ENCODE data around the gene DHX29. TPM values are rescaled to one million over a fixed set of nuclear protein-coding genes. Genes with fewer than 3 reads are reported as not detected.
"Not testable (repeated sequence)": the region's sequence is repeated elsewhere in the genome, so short reads cannot be mapped to it uniquely, and the experiment has no call there.

DHX29 gene
- total RNA-seq, 4 donors from 2014 or later: 9.4 to 33.0 (median 17.6) TPM

DNA sequence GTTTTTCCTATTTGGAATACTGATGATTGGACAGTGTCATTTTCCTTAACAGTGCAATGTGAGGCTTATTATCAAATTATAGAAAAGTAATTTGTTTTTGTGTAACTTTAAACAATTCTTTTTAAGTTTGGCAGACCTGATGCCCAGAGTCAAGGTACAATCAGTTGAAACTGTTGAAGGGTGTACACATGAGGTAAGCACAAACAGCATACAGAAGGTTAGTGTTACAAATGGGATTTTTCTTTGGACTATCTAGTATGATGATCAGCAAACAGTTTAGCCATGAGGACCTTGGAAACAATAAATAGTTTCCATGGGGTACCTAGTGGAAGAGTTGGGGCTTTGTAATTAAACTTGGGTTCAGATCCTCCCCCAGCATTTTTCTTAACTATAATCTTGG, 16.5 kb upstream of the DHX29 start:
- in situ Hi-C loops (cut with MboI; ENCODE audit: low pct_ligation_motif_present in 1 of 4, low pct_unique_long_range_greater_than_20kb in 1 of 4, low sequenced_read_pairs in 3 of 4): no loop called here
- intact Hi-C loops (cut with DNase I; ENCODE audit: low total_unique reads): no loop called here
- Histone ChIP-seq H3K9me3 (no peaks in the 10 kb centered on the region), H3K27ac (no peak overlapping the region), H3K4me3 (no peak overlapping the region), H3K36me3 (peaks cover 0 to 14% (median 2%) of the 10 kb centered on the region in 4 donors), H3K4me1 (peaks cover 0 to 7% (median 0%) of the 10 kb centered on the region in 4 donors), H3K27me3 (no peaks in the 10 kb centered on the region)
- TF ChIP-seq EP300 (IDR thresholded peaks at IDR 0.05; ENCODE audit: low read depth): no peak
- TF ChIP-seq POLR2AphosphoS5 (IDR thresholded peaks at IDR 0.05): no peak
- no peak for TF ChIP-seq POLR2A (IDR thresholded peaks at IDR 0.05)
- no peak for TF ChIP-seq CTCF (IDR thresholded peaks at IDR 0.05)
- no peak for DNase-seq

- Histone ChIP-seq H3K27me3 (no peaks in the 10 kb centered on the region), H3K27ac (no peak overlapping the region), H3K4me1 (peaks cover 0 to 10% (median 0%) of the 10 kb centered on the region in 4 donors), H3K36me3 (peaks cover 0 to 4% (median 0%) of the 10 kb centered on the region in 4 donors), H3K4me3 (no peak overlapping the region), H3K9me3 (no peaks in the 10 kb centered on the region)
- intact Hi-C loops (cut with DNase I; ENCODE audit: low total_unique reads): no loop called here
- in situ Hi-C loops (cut with MboI; ENCODE audit: low pct_ligation_motif_present in 1 of 4, low pct_unique_long_range_greater_than_20kb in 1 of 4, low sequenced_read_pairs in 3 of 4): no loop called here
- DNase-seq: no peak
- no peak for TF ChIP-seq POLR2A (IDR thresholded peaks at IDR 0.05)
- 77 to 82% methylated on average over 3 to 4 of the region's 4 CpGs for WGBS, 2 donors (ENCODE audit: low coverage in 1 of 2)
Measured at GRCh38 chr5:55320571-55320970, 13.1 kb upstream of the DHX29 start.

DNA sequence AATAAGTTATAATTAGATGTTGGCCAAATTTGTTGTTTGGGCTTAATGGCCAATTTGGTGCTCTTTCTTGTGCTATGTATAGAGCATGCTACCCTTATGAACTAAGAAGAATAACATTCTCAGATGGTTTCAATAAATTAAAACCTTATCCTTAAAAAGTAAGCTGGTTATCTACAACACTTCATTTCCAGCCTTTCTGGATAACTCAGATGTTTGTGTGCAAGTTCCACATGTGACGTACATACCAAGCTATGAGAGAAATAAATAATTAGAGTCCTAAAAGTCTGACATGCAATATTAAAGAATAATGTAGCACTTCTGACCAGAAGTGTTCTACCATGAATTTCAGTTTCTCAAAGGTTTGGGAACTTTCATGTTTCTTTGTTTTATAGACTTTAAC, 12.0 kb upstream of the DHX29 start:
- TF ChIP-seq POLR2A (IDR thresholded peaks at IDR 0.05) (no peak), EP300 (IDR thresholded peaks at IDR 0.05; ENCODE audit: low read depth) (no peak), POLR2AphosphoS5 (IDR thresholded peaks at IDR 0.05) (no peak), CTCF (IDR thresholded peaks at IDR 0.05) (no peak)
- WGBS, 2 donors (ENCODE audit: low coverage in 1 of 2): 73 to 86% methylated on average over 1 of the region's 1 CpG
- H3K4me1 ChIP-seq: peaks cover 0 to 12% (median 0%) of the 10 kb centered on the region in 4 donors
- no peaks in the 10 kb centered on the region for H3K9me3 ChIP-seq
- H3K27ac ChIP-seq: no peak overlapping the region
- no peaks in the 10 kb centered on the region for H3K27me3 ChIP-seq
- no peak for DNase-seq
- intact Hi-C loops (cut with DNase I; ENCODE audit: low total_unique reads) (no loop called here), in situ Hi-C loops (cut with MboI; ENCODE audit: low pct_ligation_motif_present in 1 of 4, low pct_unique_long_range_greater_than_20kb in 1 of 4, low sequenced_read_pairs in 3 of 4) (no loop called here)
- H3K36me3 ChIP-seq: peaks cover 0 to 1% (median 0%) of the 10 kb centered on the region in 4 donors
- no peak overlapping the region for H3K4me3 ChIP-seq

GRCh38 chr5:55318237-55318636, 10.7 kb upstream of the DHX29 start:
- 96% methylated on average over 4 of the region's 4 CpGs for WGBS, 2 donors (ENCODE audit: low coverage in 1 of 2)
- in situ Hi-C loops (cut with MboI; ENCODE audit: low pct_ligation_motif_present in 1 of 4, low pct_unique_long_range_greater_than_20kb in 1 of 4, low sequenced_read_pairs in 3 of 4); H3K4me3 ChIP-seq; H3K27me3 ChIP-seq; H3K27ac ChIP-seq; H3K36me3 ChIP-seq; DNase-seq; intact Hi-C loops (cut with DNase I; ENCODE audit: low total_unique reads); H3K9me3 ChIP-seq: not testable (repeated sequence)
- peaks cover 0 to 22% (median 4%) of the 10 kb centered on the region in 4 donors for H3K4me1 ChIP-seq

DNA sequence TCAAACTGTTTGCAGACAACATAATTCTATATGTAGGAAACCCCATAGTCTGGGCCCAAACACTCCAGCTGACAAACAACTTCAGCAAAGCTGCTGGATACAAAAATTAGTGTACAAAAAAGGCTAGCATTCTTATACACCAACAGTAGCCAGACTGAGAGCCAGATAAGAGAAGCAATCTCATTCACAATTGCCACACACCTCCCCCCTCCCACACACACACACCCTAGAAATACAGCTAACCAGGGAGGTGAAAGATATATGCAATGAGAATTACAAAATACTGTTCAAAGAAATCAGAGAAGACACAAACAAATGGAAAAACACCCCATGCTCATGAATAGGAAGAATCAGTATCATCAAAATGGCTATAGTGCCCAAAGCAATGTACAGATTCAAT, 9.3 kb upstream of the DHX29 start:
- intact Hi-C loops (cut with DNase I; ENCODE audit: low total_unique reads) (no loop called here), in situ Hi-C loops (cut with MboI; ENCODE audit: low pct_ligation_motif_present in 1 of 4, low pct_unique_long_range_greater_than_20kb in 1 of 4, low sequenced_read_pairs in 3 of 4) (no loop called here)
- Histone ChIP-seq H3K27ac (no peak overlapping the region), H3K36me3 (no peaks in the 10 kb centered on the region), H3K9me3 (no peaks in the 10 kb centered on the region), H3K4me1 (peaks cover 0 to 22% (median 4%) of the 10 kb centered on the region in 4 donors), H3K27me3 (no peaks in the 10 kb centered on the region), H3K4me3 (no peak overlapping the region)
- DNase-seq: no peak
- TF ChIP-seq CTCF (IDR thresholded peaks at IDR 0.05) (no peak), POLR2A (IDR thresholded peaks at IDR 0.05) (no peak), POLR2AphosphoS5 (IDR thresholded peaks at IDR 0.05) (no peak), EP300 (IDR thresholded peaks at IDR 0.05; ENCODE audit: low read depth) (no peak)

Measured in transverse colon (tissue), 4 donors.